HCT116 (cell line): ENCODE measurements around the gene LMO7.

Source experiments
- EZH2phosphoT487 ChIP-seq: fragments of 200-600 bp; IDR thresholded peaks from 2 replicates; pipeline ENCODE4 v1.6.1; 2018; ENCODE audit warnings: antibody characterized with exemption, borderline replicate concordance
- TF ChIP-seq, protein P1 (sequence below): IDR thresholded peaks from 2 replicates; pipeline ENCODE4 v1.6.1; 2012

DNA sequence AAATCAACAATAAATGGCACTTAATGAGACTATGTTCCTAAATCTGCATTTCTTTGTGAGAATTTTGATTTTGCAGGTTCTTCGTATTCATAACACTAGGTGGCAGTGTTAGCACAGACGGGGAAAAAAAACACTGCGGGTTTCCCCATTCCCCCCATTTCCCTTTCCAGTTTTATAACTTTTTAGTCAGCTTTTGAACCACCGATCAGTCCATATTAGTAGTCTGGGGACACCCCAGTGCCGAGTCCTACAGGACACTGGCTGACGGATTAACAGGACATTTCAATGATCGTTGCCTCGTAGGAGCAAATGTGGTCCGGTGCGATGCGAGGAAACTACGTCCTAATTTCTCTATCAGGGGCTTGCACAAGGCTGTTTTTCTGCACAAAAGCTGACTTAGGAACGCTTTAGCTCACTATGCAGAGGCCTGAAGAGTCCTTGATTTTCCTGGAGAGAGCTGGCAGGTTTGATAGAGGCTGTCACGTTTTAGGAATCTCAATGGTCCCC is 234.3 kb downstream of the LMO7 start:
- TF ChIP-seq EZH2phosphoT487 = no peak
- TF ChIP-seq, protein P1, sequence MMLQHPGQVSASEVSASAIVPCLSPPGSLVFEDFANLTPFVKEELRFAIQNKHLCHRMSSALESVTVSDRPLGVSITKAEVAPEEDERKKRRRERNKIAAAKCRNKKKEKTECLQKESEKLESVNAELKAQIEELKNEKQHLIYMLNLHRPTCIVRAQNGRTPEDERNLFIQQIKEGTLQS = no peak
